GM23248 (cell line): Measurements from ENCODE around the gene AMBRA1. TPM values are rescaled to one million over a fixed set of nuclear protein-coding genes. Genes with fewer than 3 reads are reported as not detected.

ENCODE experiments used
- DNase-seq: peaks from one replicate; pipeline ENCODE4 v3.0.0-alpha.2; 2015
- H2AFZ ChIP-seq: fragments of 200-600 bp; sonication (generic); 2 replicates; pipeline ENCODE4 v1.6.1; 2016; ENCODE audit warnings: antibody characterized with exemption
- H3F3A ChIP-seq: fragments of 200-600 bp; sonication (generic); 2 replicates; pipeline ENCODE4 v1.6.1; 2016; ENCODE audit warnings: mild to moderate bottlenecking, antibody characterized with exemption, mixed run types; ENCODE audit not compliant: insufficient read depth
- H3K27ac ChIP-seq: fragments of 200-600 bp; sonication (generic); 2 replicates; pipeline ENCODE4 v1.5.1; 2016; ENCODE audit warnings: mild to moderate bottlenecking
- H3K27me3 ChIP-seq: fragments of 200-600 bp; sonication (generic); replicated peaks from 2 replicates; pipeline ENCODE4 v1.6.1; 2016; ENCODE audit warnings: mild to moderate bottlenecking; ENCODE audit not compliant: insufficient read depth
- H3K36me3 ChIP-seq: fragments of 200-600 bp; sonication (generic); 2 replicates; pipeline ENCODE4 v1.6.1; 2016; ENCODE audit warnings: low read depth, mild to moderate bottlenecking
- H3K4me1 ChIP-seq: fragments of 200-600 bp; sonication (generic); 2 replicates; pipeline ENCODE4 v1.6.1; 2016; ENCODE audit warnings: mild to moderate bottlenecking; ENCODE audit not compliant: insufficient read depth
- H3K4me2 ChIP-seq: fragments of 200-600 bp; sonication (generic); one replicate; pipeline ENCODE4 v1.6.1; 2016; ENCODE audit warnings: mild to moderate bottlenecking; ENCODE audit not compliant: unreplicated experiment
- H3K4me3 ChIP-seq: fragments of 200-600 bp; sonication (generic); 2 replicates; pipeline ENCODE4 v1.5.1; 2016; ENCODE audit warnings: mild to moderate bottlenecking
- H3K79me2 ChIP-seq: fragments of 200-600 bp; sonication (generic); 2 replicates; pipeline ENCODE4 v1.6.1; 2016; ENCODE audit warnings: mild to moderate bottlenecking; ENCODE audit not compliant: insufficient read depth
- H3K9ac ChIP-seq: fragments of 200-600 bp; sonication (generic); 2 replicates; pipeline ENCODE4 v1.6.1; 2016; ENCODE audit warnings: mild to moderate bottlenecking
- H3K9me2 ChIP-seq: fragments of 200-600 bp; sonication (generic); 2 replicates; pipeline ENCODE4 v1.6.1; 2016; ENCODE audit warnings: mixed run types, mild to moderate bottlenecking, moderate library complexity; ENCODE audit not compliant: insufficient read depth
- H3K9me3 ChIP-seq: fragments of 200-600 bp; sonication (generic); one replicate; pipeline ENCODE4 v1.6.1; 2017; ENCODE audit warnings: low read depth
- H4K20me1 ChIP-seq: fragments of 200-600 bp; sonication (generic); 2 replicates; pipeline ENCODE4 v1.6.0; 2016; ENCODE audit not compliant: insufficient read depth
- EZH2 ChIP-seq: fragments of 200-600 bp; sonication (generic); IDR thresholded peaks from 2 replicates; pipeline ENCODE4 v1.6.1; 2018; ENCODE audit warnings: antibody characterized with exemption, mild to moderate bottlenecking; ENCODE audit not compliant: insufficient read depth, poor library complexity, severe bottlenecking
- EZH2phosphoT487 ChIP-seq: fragments of 200-600 bp; sonication (generic); IDR thresholded peaks from 2 replicates; pipeline ENCODE4 v1.6.1; 2018; ENCODE audit warnings: antibody characterized with exemption, moderate library complexity, mild to moderate bottlenecking, low read depth; ENCODE audit not compliant: insufficient read depth
- WGBS, 2 experiments: methylation state at CpG; one replicate each; pipeline ENCODE4 v1.1.6; 2015 to 2017; ENCODE audit warnings: low lambda C conversion rate in 2 of 2, low coverage in 1 of 2; ENCODE audit errors: missing lambda C conversion rate in 2 of 2; 5-methylcytosine and 5-hydroxymethylcytosine counted together
- in situ Hi-C: fragments of 300-500 bp; cut with MboI; formaldehyde crosslinking; loops from 2 replicates; pipeline ENCODE4 v1.15.0; 2020
- polyA plus RNA-seq: library from polyadenylated mRNA; unstranded; fragments of >200 nt; fragmentation: Nextera tagmentation; extraction: Ambion mirVana; gene quantifications from 2 replicates; pipeline ENCODE4 v1.2.1, GENCODE V29; 2016
- total RNA-seq: library from RNA; depleted of rRNA; stranded (reverse); fragments of >200 nt; shearing (Covaris generic); gene quantifications from 2 replicates; pipeline ENCODE4 v1.2.3, GENCODE V29; 2014

The AMBRA1 gene
- total and polyA plus RNA-seq, 2 experiments from 2014 or later = 5.0 to 46.0 TPM

DNA sequence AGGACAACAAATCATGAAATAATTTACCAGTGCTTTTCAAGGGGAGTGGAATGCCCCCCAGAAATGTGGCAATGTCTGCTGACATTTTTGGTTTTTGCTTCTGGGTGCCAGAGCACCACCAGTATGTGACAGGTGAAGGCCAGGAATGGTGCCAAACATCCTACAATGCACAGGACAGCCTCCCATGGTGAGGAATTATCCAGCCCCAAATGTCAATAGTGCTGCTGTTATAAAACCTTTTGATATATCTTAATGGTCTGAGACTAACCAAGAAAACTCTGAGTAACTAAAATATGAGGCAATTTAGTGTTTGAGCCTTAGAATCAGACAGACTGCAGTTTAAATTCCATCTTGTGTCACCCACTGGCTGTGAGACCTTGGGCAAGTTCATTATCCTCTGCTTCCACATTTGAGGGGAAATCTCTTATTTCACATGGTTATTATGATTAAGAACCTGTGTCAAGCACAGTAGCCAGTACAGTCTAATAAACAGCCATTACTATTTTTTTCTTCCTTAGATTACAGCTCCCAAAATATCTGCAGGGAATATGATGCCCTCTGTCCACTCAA, 69.5 kb downstream of the AMBRA1 start:
- no peak overlapping the region for H3K9ac ChIP-seq
- H3K36me3 ChIP-seq = no peaks in the 10 kb centered on the region
- H3K27me3 ChIP-seq = no peaks in the 10 kb centered on the region
- no peak overlapping the region for H3K4me2 ChIP-seq
- no peak overlapping the region for H2AFZ ChIP-seq
- peaks cover 21% of the 10 kb centered on the region; the same call in 1 of the 2 replicates for H4K20me1 ChIP-seq
- peaks cover 13% of the 10 kb centered on the region for H3K4me1 ChIP-seq
- 0 out of 2 replicates have a peak, but pooled peaks cover 3% of the 10 kb centered on the region for H3F3A ChIP-seq
- no peak overlapping the region for H3K27ac ChIP-seq
- DNase-seq = no peak
- TF ChIP-seq EZH2 = no peak
- no peak for TF ChIP-seq EZH2phosphoT487
- H3K9me3 ChIP-seq = no peaks in the 10 kb centered on the region
- H3K4me3 ChIP-seq = no peak overlapping the region
- in situ Hi-C loops = no loop called here
- H3K9me2 ChIP-seq = no peaks in the 10 kb centered on the region
- H3K79me2 ChIP-seq = peaks cover 100% of the 10 kb centered on the region

GRCh38 chr11:46523290-46523689, 70.5 kb downstream of the AMBRA1 start:
- Histone ChIP-seq H3F3A (0 out of 2 replicates have a peak, but pooled peaks cover 3% of the 10 kb centered on the region), H3K27ac (no peak overlapping the region), H3K4me1 (peaks cover 13% of the 10 kb centered on the region), H3K4me2 (no peak overlapping the region), H3K27me3 (no peaks in the 10 kb centered on the region), H3K9me2 (no peaks in the 10 kb centered on the region), H3K36me3 (no peaks in the 10 kb centered on the region), H2AFZ (no peak overlapping the region), H4K20me1 (peaks cover 21% of the 10 kb centered on the region; the same call in 1 of the 2 replicates), H3K4me3 (no peak overlapping the region), H3K79me2 (peaks cover 100% of the 10 kb centered on the region), H3K9me3 (no peaks in the 10 kb centered on the region), H3K9ac (no peak overlapping the region)
- no peak for DNase-seq
- WGBS, 2 experiments = 82 to 85% methylated on average over 6 of the region's 6 CpGs
- in situ Hi-C loops = no loop called here
- TF ChIP-seq EZH2 (no peak), EZH2phosphoT487 (no peak)

DNA sequence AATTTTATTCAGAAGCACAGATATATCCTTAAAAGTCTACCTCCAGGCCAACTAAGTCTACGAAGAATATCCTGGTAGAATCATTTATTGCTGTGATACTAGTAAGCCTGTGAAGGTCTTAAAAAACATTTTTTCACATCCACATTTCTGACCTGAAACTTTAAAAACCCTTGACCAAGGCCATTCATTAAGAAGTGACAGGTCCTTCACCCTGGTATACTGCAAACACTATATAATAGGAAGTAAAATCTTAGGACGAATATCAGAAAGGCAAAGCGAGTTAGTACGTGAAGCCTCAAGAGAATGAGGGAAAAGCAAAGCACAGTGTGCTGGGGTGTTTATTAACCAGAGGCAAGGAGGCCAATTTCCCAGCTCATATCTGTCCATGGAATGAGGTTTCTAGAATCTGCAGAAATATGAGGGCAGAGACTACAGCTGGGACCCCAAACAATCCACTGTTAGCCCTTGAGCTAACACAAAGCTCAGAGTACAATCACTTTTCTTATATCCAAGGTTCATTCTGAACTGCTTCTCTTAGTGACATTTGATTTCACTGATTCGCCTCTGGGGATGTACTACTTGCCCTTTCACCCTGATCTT, 71.0 kb downstream of the AMBRA1 start:
- peaks cover 100% of the 10 kb centered on the region for H3K79me2 ChIP-seq
- H3K27me3 ChIP-seq = no peaks in the 10 kb centered on the region
- in situ Hi-C loops = no loop called here
- 84 to 88% methylated on average over 5 of the region's 5 CpGs for WGBS, 2 experiments
- H3F3A ChIP-seq = 0 out of 2 replicates have a peak, but pooled peaks cover 3% of the 10 kb centered on the region
- no peak overlapping the region for H3K9ac ChIP-seq
- no peak overlapping the region for H2AFZ ChIP-seq
- no peaks in the 10 kb centered on the region for H3K9me3 ChIP-seq
- DNase-seq = no peak
- H3K4me1 ChIP-seq = peaks cover 13% of the 10 kb centered on the region
- no peak overlapping the region for H3K4me3 ChIP-seq
- H3K9me2 ChIP-seq = no peaks in the 10 kb centered on the region
- TF ChIP-seq EZH2phosphoT487 = no peak
- TF ChIP-seq EZH2 = no peak
- no peak overlapping the region for H3K4me2 ChIP-seq
- no peaks in the 10 kb centered on the region for H3K36me3 ChIP-seq
- peaks cover 21% of the 10 kb centered on the region; the same call in 1 of the 2 replicates for H4K20me1 ChIP-seq
- no peak overlapping the region for H3K27ac ChIP-seq

DNA sequence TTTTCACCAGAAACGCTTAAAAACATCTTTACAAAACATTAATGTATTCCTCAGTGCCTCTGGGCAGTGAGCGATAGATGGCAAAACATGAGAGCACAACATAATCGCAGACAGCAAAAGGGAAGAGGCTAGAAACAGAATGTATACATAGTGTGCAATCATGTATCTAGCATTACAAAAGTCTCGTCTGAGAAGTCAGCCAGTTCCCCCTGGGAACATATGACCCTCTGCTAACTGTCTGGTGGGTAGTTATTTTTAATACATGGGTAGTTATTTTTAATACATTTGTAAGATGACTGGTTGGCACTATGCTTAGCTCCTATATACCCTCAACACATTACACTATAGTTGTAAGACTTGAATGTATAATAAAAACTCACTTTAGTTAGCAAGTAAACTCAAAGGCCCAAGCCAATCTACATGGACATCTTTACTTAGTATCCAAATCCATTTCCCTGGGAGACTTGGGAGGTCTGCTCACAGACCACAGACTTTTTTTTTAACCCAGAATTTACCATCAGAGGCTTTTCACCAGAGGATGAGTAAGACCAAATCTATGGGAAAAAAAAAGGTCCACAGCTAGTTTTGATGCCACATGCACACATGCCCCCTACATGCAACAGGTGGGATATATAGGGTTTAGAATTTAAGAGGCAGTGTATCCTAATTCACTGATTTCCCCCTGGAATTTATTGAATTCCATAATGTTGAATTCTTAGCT, 71.7 kb downstream of the AMBRA1 start:
- H3K4me2 ChIP-seq = no peak overlapping the region
- in situ Hi-C loops = no loop called here
- H3F3A ChIP-seq = 0 out of 2 replicates have a peak, but pooled peaks cover 3% of the 10 kb centered on the region
- no peak overlapping the region for H3K27ac ChIP-seq
- no peak overlapping the region for H3K4me3 ChIP-seq
- peak; percentile 36 for DNase-seq
- peaks cover 98% of the 10 kb centered on the region for H3K79me2 ChIP-seq
- H4K20me1 ChIP-seq = peaks cover 16% of the 10 kb centered on the region; the same call in 1 of the 2 replicates
- H3K9ac ChIP-seq = no peak overlapping the region
- no peak for TF ChIP-seq EZH2phosphoT487
- no peak for TF ChIP-seq EZH2
- 89 to 94% methylated on average over 4 of the region's 4 CpGs for WGBS, 2 experiments
- H3K9me3 ChIP-seq = no peaks in the 10 kb centered on the region
- H2AFZ ChIP-seq = no peak overlapping the region
- no peaks in the 10 kb centered on the region for H3K27me3 ChIP-seq
- no peaks in the 10 kb centered on the region for H3K9me2 ChIP-seq
- H3K36me3 ChIP-seq = no peaks in the 10 kb centered on the region
- H3K4me1 ChIP-seq = peaks cover 13% of the 10 kb centered on the region
